ENCODE data around the gene C18orf32.

C18orf32 gene

DNA sequence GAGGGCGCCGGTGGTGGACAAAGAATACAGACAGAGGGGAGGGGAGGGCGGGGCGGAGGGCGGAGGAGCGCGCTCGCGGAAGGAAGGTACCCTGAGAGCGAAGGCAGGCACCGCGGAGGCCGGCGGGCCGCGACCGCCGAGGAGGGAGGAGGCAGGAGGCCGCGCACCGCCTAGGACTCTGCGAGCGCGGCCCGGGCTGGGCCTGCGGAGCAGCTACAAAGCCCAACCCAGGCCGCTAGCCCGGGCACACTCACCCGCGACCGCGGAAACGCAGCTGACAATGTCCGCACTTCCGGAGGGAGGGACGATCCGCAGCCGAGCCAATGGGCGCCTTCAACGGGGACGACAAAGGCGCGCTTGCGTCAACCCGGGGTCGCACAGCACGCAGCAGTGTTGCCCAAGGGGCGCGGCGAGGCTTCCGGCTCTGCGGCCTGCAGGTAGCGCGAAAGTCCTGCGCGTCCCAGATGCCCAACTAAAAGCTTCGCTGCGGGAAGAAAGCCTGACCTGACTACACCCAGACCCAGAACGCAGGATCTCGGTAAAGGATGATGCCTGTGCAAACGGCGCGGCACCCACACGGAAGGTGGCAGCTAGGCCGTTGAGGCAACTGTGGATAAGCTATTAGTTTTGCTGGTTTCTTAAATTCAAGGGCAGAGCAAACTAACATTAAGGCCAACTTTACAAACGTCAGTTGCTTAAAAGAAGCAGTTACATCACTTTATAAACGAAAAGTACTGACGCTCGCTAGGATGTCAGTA lies at the start of gene C18orf32:
C18orf32 (minus strand) TSS at position 282 of the 758 bp plus-strand sequence. CDS start 3,486 bp downstream, outside the sequence.
- TF ChIP-seq GATA3 (IDR thresholded peaks at IDR 0.05; ENCODE audit: low read depth, low read length) (no peak), GATA2 (IDR thresholded peaks at IDR 0.05; ENCODE audit: low read depth, low read length) (no peak; the same call in 1 of the 2 replicates)

GRCh38 chr18:49534846-49535601 lies 48.0 kb upstream of the C18orf32 start:
- no peak for TF ChIP-seq GATA2 (IDR thresholded peaks at IDR 0.05; ENCODE audit: low read depth, low read length)
- TF ChIP-seq GATA3 (IDR thresholded peaks at IDR 0.05; ENCODE audit: low read depth, low read length): no peak

DNA sequence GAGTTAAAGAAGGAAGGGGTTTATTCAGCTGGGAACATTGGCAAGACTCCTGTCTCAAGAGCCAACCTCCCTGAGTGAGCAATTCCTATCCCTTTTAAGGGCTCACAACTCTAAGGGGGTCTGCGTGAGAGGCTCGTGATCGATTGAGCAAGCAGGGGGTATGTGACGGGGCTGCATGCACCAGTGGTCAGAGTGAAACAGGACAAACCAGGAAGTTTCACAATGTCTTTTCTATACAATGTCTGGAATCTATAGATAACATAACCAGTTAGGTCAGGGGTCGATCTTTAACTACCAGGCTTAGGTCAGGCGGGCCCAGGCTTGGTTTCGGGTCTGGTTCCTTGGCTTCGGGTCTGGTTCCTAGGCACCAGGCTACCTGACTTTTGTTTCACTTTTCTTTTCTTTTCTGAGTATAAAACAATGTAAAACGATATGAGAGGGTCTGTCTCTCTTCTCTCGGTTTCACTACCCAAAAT lies 44.7 kb upstream of the C18orf32 start:
- no peak for TF ChIP-seq GATA3 (IDR thresholded peaks at IDR 0.05; ENCODE audit: low read depth, low read length)
- no peak for TF ChIP-seq GATA2 (IDR thresholded peaks at IDR 0.05; ENCODE audit: low read depth, low read length)

DNA sequence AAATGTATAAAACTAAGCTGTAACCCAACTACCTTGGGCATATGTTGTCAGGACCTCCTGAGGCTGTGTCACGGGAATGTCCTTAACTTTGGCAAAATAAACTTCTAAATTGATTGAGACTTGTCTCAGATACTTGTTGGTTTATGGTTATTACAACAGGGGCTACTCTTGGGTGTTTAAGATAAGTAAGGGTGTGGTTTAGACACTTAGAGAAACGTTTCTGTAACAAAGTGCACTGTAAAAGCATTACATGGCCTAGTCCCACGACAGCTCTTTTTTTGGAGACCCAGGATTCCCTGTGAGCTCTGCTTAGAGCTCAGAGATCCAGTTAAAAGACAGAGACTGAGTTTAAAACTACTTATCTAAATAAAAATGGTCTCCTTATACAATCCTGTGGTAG lies 42.6 kb upstream of the C18orf32 start:
- TF ChIP-seq GATA2 (IDR thresholded peaks at IDR 0.05; ENCODE audit: low read depth, low read length): no peak
- no peak for TF ChIP-seq GATA3 (IDR thresholded peaks at IDR 0.05; ENCODE audit: low read depth, low read length)

DNA sequence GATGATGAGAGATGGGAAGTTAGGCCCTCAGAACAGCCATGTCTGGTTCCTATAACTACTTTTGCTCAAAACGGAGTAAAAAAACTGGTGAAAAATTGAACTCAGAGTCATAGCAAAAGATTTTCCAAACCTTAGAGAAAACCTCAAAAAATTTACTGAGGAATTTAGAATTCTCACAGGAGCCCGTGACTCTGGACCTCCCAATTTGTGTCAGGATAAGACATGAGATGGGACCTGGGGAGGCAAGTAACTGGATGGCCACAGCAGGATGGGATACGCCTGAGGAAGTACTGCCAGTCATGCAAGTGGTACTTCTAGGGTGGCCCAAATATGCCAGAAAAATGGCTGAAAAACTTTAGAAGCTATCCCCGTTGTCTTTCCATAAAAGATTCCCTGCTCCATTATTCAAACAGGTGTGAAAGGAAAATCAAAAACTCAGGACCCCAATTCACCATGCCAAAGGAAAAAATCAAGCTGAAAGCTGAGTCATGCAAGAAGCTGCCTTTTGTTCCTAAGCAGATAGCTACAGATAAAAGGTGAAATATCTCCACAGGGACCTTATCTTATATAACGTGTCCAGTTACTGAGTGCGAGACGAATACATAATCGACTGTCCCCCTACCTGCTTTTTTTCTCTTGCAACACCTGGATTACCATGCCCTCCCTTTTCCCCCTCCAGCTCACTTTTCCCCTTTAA lies 40.7 kb upstream of the C18orf32 start:
- TF ChIP-seq GATA3 (IDR thresholded peaks at IDR 0.05; ENCODE audit: low read depth, low read length): no peak
- no peak for TF ChIP-seq GATA2 (IDR thresholded peaks at IDR 0.05; ENCODE audit: low read depth, low read length)

DNA sequence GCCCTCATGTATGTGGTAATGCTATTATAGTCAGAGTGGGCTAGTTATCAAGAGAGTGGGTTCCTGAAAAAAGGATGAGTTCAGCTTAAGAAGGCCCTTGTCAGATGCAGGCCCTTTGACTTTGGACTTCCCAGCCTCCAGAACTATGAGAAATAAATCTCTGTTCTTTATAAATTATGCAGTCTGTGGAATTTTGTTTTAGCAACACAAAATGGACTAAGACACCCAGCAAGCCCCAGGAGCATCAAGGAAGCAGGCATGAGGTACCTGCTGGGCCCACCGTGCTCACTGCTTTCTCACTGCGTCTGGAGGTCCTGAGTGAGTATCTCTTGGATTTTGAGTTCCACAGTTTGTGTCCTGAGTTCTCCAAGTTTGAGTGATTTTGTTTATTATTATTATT lies 38.9 kb upstream of the C18orf32 start:
- no peak for TF ChIP-seq GATA3 (IDR thresholded peaks at IDR 0.05; ENCODE audit: low read depth, low read length)
- no peak for TF ChIP-seq GATA2 (IDR thresholded peaks at IDR 0.05; ENCODE audit: low read depth, low read length)

DNA sequence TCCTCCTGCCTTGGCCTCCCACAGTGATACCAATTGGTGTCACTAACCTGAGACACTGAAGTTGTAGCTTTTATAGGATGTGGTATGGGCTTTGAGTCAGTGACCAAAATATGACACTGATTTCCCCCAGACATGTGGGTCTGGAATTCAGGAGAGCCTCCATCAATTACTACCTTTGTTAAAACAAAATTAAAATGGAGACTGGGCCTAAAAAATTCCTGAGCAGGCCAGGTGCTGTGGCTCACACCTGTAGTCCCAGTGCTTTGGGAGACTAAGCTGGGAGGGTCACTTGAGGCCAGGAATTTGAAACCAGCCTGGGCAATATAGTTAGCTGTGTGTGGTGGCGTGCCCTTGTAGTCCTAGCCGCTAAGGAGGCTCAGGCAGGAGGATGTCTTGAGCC lies 37.9 kb upstream of the C18orf32 start:
- TF ChIP-seq GATA2 (IDR thresholded peaks at IDR 0.05; ENCODE audit: low read depth, low read length) (no peak), GATA3 (IDR thresholded peaks at IDR 0.05; ENCODE audit: low read depth, low read length) (no peak)

GRCh38 chr18:49524349-49524748 lies 37.3 kb upstream of the C18orf32 start:
- TF ChIP-seq GATA3 (IDR thresholded peaks at IDR 0.05; ENCODE audit: low read depth, low read length) (no peak), GATA2 (IDR thresholded peaks at IDR 0.05; ENCODE audit: low read depth, low read length) (no peak)

GRCh38 chr18:49521216-49521835 lies 34.3 kb upstream of the C18orf32 start:
- no peak for TF ChIP-seq GATA3 (IDR thresholded peaks at IDR 0.05; ENCODE audit: low read depth, low read length)
- no peak for TF ChIP-seq GATA2 (IDR thresholded peaks at IDR 0.05; ENCODE audit: low read depth, low read length)

DNA sequence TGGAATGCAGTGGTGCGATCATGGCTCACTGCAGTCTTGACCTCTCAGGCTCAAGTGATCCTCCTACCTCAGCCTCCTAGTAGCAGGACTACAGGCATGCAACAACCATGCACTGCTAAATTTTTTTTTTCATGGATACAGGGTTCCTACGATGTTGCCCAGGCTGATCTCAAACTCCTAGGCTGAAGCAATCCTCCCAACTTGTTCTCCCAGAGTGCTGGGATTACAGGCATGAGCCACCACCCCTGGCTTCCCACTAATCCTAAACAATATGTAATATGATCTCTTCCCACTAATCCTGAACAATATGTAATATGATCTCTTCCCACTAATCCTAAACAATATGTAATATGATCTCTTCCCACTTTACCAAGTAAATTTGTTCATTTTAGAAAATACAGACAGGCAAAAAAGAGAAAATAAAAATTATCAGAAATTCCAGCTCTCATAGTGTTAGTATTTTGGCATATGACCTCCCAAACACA lies 33.7 kb upstream of the C18orf32 start:
- no peak for TF ChIP-seq GATA2 (IDR thresholded peaks at IDR 0.05; ENCODE audit: low read depth, low read length)
- no peak for TF ChIP-seq GATA3 (IDR thresholded peaks at IDR 0.05; ENCODE audit: low read depth, low read length)

GRCh38 chr18:49519101-49519971 lies 32.3 kb upstream of the C18orf32 start:
- TF ChIP-seq GATA3 (IDR thresholded peaks at IDR 0.05; ENCODE audit: low read depth, low read length): no peak
- TF ChIP-seq GATA2 (IDR thresholded peaks at IDR 0.05; ENCODE audit: low read depth, low read length): no peak

GRCh38 chr18:49517483-49517882 lies 30.4 kb upstream of the C18orf32 start:
- TF ChIP-seq GATA3 (IDR thresholded peaks at IDR 0.05; ENCODE audit: low read depth, low read length): no peak
- no peak for TF ChIP-seq GATA2 (IDR thresholded peaks at IDR 0.05; ENCODE audit: low read depth, low read length)

DNA sequence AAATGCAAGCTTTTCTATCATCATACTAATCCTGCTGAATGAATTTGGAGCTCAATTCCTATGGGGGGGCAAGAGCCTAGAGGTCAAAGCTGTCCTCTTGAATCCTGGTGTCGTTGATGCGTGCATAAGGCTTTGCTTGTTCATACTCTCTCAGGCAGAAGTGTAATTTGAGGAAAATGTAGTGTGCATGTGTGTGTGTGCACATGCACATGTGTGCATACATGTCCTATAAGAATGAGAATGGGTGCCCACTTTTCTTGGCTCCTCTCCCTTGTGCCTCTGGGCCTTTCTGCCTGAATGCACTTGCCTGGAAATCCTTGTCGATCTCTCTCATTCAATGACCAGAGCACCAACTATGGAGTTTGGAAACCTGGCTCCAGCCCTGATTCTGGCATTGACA lies 28.5 kb upstream of the C18orf32 start:
- TF ChIP-seq GATA2 (IDR thresholded peaks at IDR 0.05; ENCODE audit: low read depth, low read length) (no peak), GATA3 (IDR thresholded peaks at IDR 0.05; ENCODE audit: low read depth, low read length) (no peak)
